Germinal center (tissue), 1 donor: ENCODE results near the gene FHAD1.

Experiments
- DNase-seq: peaks from one replicate; pipeline ENCODE4 v3.0.0; 2012; ENCODE audit warnings: mixed read lengths, low spot score

The FHAD1 gene

GRCh38 chr1:15400627-15401026 lies 153.6 kb downstream of the FHAD1 start:
- no peak for DNase-seq

- no peak for DNase-seq
Observed at GRCh38 chr1:15401391-15402055, 154.5 kb downstream of the FHAD1 start.

GRCh38 chr1:15402809-15403450 lies 155.9 kb downstream of the FHAD1 start:
- DNase-seq = no peak

GRCh38 chr1:15403962-15404580 lies 157.0 kb downstream of the FHAD1 start:
- no peak for DNase-seq

- DNase-seq = no peak
Observed at GRCh38 chr1:15405106-15405850, 158.3 kb downstream of the FHAD1 start.

- no peak for DNase-seq
Observed at GRCh38 chr1:15406614-15407559, 159.9 kb downstream of the FHAD1 start.

GRCh38 chr1:15407580-15407979 lies 160.6 kb downstream of the FHAD1 start:
- no peak for DNase-seq

- DNase-seq = no peak
Observed at GRCh38 chr1:15408890-15409387, 161.9 kb downstream of the FHAD1 start.

GRCh38 chr1:15409388-15410222 lies 162.6 kb downstream of the FHAD1 start, which contains the start of gene EFHD2:
EFHD2 (plus strand) TSS chr1:15409888; CDS start chr1:15409972, 84 bp downstream.
- peak; percentile 92 for DNase-seq

GRCh38 chr1:15410223-15410883 lies 163.3 kb downstream of the FHAD1 start:
- DNase-seq = peak; percentile 32

GRCh38 chr1:15410884-15411245 lies 163.8 kb downstream of the FHAD1 start:
- no peak for DNase-seq

- DNase-seq = peak; percentile 82
Observed at GRCh38 chr1:15411593-15412137, 164.6 kb downstream of the FHAD1 start.

- no peak for DNase-seq
Observed at GRCh38 chr1:15412175-15412800, 165.3 kb downstream of the FHAD1 start.

- no peak for DNase-seq
Observed at GRCh38 chr1:15412843-15413242, 165.8 kb downstream of the FHAD1 start.

GRCh38 chr1:15413563-15414444 lies 166.8 kb downstream of the FHAD1 start:
- no peak for DNase-seq

- no peak for DNase-seq
Observed at GRCh38 chr1:15414445-15414983, 167.5 kb downstream of the FHAD1 start.

- DNase-seq = no peak
Observed at GRCh38 chr1:15417059-15417934, 170.3 kb downstream of the FHAD1 start.
